ENCODE results near the gene DDN. TPM values are rescaled to one million over a fixed set of nuclear protein-coding genes. Genes with fewer than 3 reads are reported as not detected.

Gene DDN
- total and polyA plus RNA-seq, 2 donors (not counting 1 experiment from before 2014, with no cell fraction given): 0.10 to 0.75 TPM

DNA sequence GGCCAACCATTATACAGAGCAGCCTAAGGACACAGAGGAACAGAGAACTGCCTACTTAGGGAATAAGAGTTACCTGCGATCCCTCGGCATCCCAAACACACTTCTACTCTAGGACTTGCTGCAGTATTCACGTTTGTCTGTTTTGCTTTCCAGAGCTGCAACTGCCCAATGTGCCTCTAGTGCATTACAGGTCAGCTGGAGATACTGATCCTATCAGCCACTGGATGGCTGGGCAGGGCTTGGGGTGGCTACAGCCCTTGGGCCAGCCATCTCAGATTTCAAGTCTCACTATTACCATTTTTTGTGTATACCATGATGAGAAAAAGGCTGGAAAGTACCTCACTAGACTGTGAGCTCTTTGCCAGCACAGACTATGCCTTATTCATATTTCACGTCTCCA lies 46.5 kb downstream of the DDN start:
- ChIA-PET CTCF (interaction anchor here (0.9 to 1.9 kb wide), 7 partner anchors 14 to 136 kb away, joined by 3 to 6 read pairs (median 4); partner anchors contain the start of genes FKBP11 and WNT1), POLR2A (no interaction called here)
- Histone ChIP-seq H3K4me1 (ENCODE audit: control insufficient read depth in 2 of 2, insufficient read depth in 2 of 2, low read length in 2 of 2) (peaks cover 26 to 29% of the 10 kb centered on the region in 2 donors), H3K27ac (ENCODE audit: low read length in 2 of 2) (no peak overlapping the region), H2AFZ (ENCODE audit: insufficient read depth, low read depth, low read length, poor library complexity, severe bottlenecking) (no peak overlapping the region), H3K9ac (ENCODE audit: low read length) (no peak overlapping the region), H3K36me3 (replicated peaks in 1 of 2; ENCODE audit: control extremely low read depth in 1 of 2, control insufficient read depth in 1 of 2, extremely low read depth in 1 of 2, insufficient read depth in 2 of 2, low read length in 1 of 2) (peaks cover 11 to 12% of the 10 kb centered on the region in 2 experiments), H3K4me2 (replicated peaks; ENCODE audit: low read depth, low read length, poor library complexity, severe bottlenecking) (no peak overlapping the region), H3K79me2 (ENCODE audit: control insufficient read depth, insufficient read depth, low read length) (peaks cover 90% of the 10 kb centered on the region), H3K27me3 (replicated peaks in 1 of 4; ENCODE audit: control extremely low read depth in 1 of 4, control insufficient read depth in 3 of 4, insufficient read depth in 4 of 4, low read length in 3 of 4) (no peaks in the 10 kb centered on the region), H4K20me1 (ENCODE audit: control insufficient read depth, insufficient read depth, low read length, poor library complexity, severe bottlenecking) (peaks cover 74% of the 10 kb centered on the region), H3K9me3 (ENCODE audit: control extremely low read depth in 1 of 3, control insufficient read depth in 2 of 3, insufficient read depth in 1 of 3, low read length in 2 of 3) (no peaks in the 10 kb centered on the region), H3K4me3 (ENCODE audit: control extremely low read depth in 1 of 5, extremely low read depth in 1 of 5, insufficient read depth in 1 of 5, low read depth in 2 of 5, low read length in 4 of 5) (no peak overlapping the region)
- Mint-ChIP-seq H3K9me3 (ENCODE audit: insufficient read depth) (no peaks in the 10 kb centered on the region), H3K27me3 (no peaks in the 10 kb centered on the region), H3K27ac (no peak overlapping the region), H3K4me3 (no peak overlapping the region), H3K4me1 (peaks cover 37% of the 10 kb centered on the region)
- DNase-seq (no peak), ATAC-seq (ENCODE audit: low read depth) (no peak)
- intact Hi-C loops (cut with micrococcal nuclease): no loop called here
- 80% methylated on average over 2 of the region's 4 CpGs for WGBS (ENCODE audit: insufficient coverage)
- TF ChIP-seq CTCF (IDR thresholded peaks at IDR 0.05) (no peak), EZH2 (IDR thresholded peaks at IDR 0.05; ENCODE audit: borderline replicate concordance, insufficient read depth, low read depth, low read length, poor library complexity, severe bottlenecking) (no peak)

GRCh38 chr12:48947727-48948126 lies 51.4 kb downstream of the DDN start:
- TF ChIP-seq EZH2 (IDR thresholded peaks at IDR 0.05; ENCODE audit: borderline replicate concordance, insufficient read depth, low read depth, low read length, poor library complexity, severe bottlenecking) (no peak), CTCF (IDR thresholded peaks at IDR 0.05) (no peak)
- no peak overlapping the region for H3K9ac ChIP-seq (ENCODE audit: low read length)
- H3K27ac ChIP-seq (ENCODE audit: low read length in 2 of 2): no peak overlapping the region
- peaks cover 63% of the 10 kb centered on the region for H4K20me1 ChIP-seq (ENCODE audit: control insufficient read depth, insufficient read depth, low read length, poor library complexity, severe bottlenecking)
- ChIA-PET CTCF (interaction anchor here (1.4 kb wide), 1 partner anchor 12 kb away, joined by 11 read pairs; no protein-coding TSS in a partner anchor), POLR2A (no interaction called here)
- H3K79me2 ChIP-seq (ENCODE audit: control insufficient read depth, insufficient read depth, low read length): peaks cover 62% of the 10 kb centered on the region
- no peak overlapping the region for H2AFZ ChIP-seq (ENCODE audit: insufficient read depth, low read depth, low read length, poor library complexity, severe bottlenecking)
- 97% methylated on average over 3 of the region's 3 CpGs for WGBS (ENCODE audit: insufficient coverage)
- H3K4me3 Mint-ChIP-seq: no peak overlapping the region
- H3K27me3 ChIP-seq (replicated peaks in 1 of 4; ENCODE audit: control extremely low read depth in 1 of 4, control insufficient read depth in 3 of 4, insufficient read depth in 4 of 4, low read length in 3 of 4): no peaks in the 10 kb centered on the region
- no peak overlapping the region for H3K27ac Mint-ChIP-seq
- no peaks in the 10 kb centered on the region for H3K27me3 Mint-ChIP-seq
- DNase-seq: no peak
- H3K4me2 ChIP-seq (replicated peaks; ENCODE audit: low read depth, low read length, poor library complexity, severe bottlenecking): no peak overlapping the region
- H3K36me3 ChIP-seq (replicated peaks in 1 of 2; ENCODE audit: control extremely low read depth in 1 of 2, control insufficient read depth in 1 of 2, extremely low read depth in 1 of 2, insufficient read depth in 2 of 2, low read length in 1 of 2): peaks cover 7 to 8% of the 10 kb centered on the region in 2 experiments
- H3K9me3 ChIP-seq (ENCODE audit: control extremely low read depth in 1 of 3, control insufficient read depth in 2 of 3, insufficient read depth in 1 of 3, low read length in 2 of 3): no peaks in the 10 kb centered on the region
- intact Hi-C loops (cut with micrococcal nuclease): no loop called here
- H3K4me1 Mint-ChIP-seq: peaks cover 9% of the 10 kb centered on the region
- H3K4me3 ChIP-seq (ENCODE audit: control extremely low read depth in 1 of 5, extremely low read depth in 1 of 5, insufficient read depth in 1 of 5, low read depth in 2 of 5, low read length in 4 of 5): no peak overlapping the region
- H3K4me1 ChIP-seq (ENCODE audit: control insufficient read depth in 2 of 2, insufficient read depth in 2 of 2, low read length in 2 of 2): no peaks in the 10 kb centered on the region
- H3K9me3 Mint-ChIP-seq (ENCODE audit: insufficient read depth): no peaks in the 10 kb centered on the region
- ATAC-seq (ENCODE audit: low read depth): no peak

All from B cell (primary cell).